Right lung (tissue), 5 donors: ENCODE data around the gene RNASE9. TPM values are rescaled to one million over a fixed set of nuclear protein-coding genes. Genes with fewer than 3 reads are reported as not detected.
"Not testable (repeated sequence)": the region's sequence is repeated elsewhere in the genome, so short reads cannot be mapped to it uniquely, and the experiment has no call there.

Experiments
- DNase-seq, 2 donors: peaks; one replicate each; pipeline ENCODE4 v3.0.0-alpha.2; 2013
- polyA plus RNA-seq, 5 donors: library from polyadenylated mRNA; unstranded; fragments of 120-200 nt; gene quantifications; one replicate each; pipeline versions ENCODE4 v1.2.1 to v1.2.3, GENCODE V29; 2013; ENCODE audit warnings: inconsistent platforms in 1 of 5, low replicate concordance in 1 of 5; ENCODE audit not compliant: insufficient read length in 5 of 5, insufficient read depth in 1 of 5

RNASE9 gene
- polyA plus RNA-seq, 5 donors: not detected

GRCh38 chr14:20522332-20522731, 38.5 kb downstream of the RNASE9 start:
- DNase-seq: no peak

GRCh38 chr14:20516921-20517320, 43.9 kb downstream of the RNASE9 start:
- DNase-seq: no peak

DNA sequence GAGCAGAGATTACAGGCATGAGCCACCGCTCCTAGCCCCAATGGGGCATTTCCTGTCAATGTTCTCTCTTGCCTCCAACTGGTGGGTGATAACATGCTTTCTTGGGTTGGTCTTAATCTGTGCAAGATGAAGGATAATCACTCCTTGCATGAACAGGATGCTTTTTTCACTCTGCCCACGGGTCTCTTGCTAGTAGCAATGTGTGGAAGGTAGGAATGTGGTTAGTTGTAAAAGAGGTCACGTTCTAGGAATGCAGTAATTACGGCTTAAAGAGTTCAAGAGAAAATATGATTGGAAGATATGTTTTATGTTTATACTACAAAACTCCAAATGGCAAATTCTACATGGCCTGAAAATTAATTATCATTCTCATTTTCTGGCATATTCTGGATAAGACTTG, 45.0 kb downstream of the RNASE9 start:
- DNase-seq: no peak

DNA sequence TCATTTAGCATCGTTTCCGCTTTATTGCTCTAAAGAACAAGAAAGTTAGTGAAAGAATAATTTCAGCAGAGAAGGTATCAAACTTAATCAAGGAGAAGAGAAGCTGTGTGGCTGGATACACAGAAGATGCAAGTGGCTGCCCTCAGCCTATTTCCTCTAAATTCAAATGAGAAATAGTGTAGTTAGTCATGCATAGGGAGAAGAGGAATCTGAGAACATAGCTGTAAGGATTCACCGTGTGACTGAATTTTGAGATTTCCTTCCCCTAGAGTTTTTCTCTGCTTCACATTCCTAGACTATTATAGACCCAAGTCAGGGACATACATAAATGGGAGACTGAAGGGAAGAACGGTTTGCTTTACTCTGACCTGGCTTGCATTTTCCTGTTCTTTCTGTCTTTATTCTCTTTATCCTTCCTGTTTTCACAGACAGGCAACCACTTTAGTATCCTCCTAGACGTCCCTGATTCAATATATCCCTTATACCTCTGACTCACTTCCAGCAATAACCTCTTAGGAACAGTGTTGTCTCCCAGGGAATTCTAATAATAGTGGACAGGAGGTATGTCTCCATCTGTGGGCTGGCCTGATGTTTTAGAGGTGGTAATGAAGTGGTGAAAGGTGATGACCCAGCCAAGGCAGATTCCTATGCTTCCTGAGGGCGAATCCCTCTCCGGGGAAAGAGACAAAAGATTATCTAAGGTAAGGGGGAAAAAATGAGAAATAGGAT, 48.5 kb downstream of the RNASE9 start:
- no peak for DNase-seq

DNA sequence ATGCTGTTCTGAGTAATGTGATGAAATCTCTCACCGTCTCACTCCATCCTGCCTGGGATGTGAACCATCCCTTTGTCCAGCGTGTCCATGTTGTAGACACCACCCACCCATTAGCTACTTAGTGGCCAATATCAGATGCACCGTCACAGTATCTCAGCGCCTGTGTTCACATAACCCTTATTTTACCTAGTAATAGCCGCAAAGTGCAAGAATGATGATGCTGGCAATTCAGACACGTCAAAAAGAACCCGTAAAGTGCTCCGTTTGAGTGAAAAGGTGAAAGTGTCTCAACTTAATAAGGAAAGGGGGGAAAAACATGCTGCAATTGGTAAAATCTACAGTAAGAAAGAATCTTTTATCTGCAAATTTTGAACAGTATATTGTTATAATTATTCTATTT, 52.5 kb downstream of the RNASE9 start:
- no peak for DNase-seq

GRCh38 chr14:20507537-20507936, 53.3 kb downstream of the RNASE9 start:
- not testable (repeated sequence) for DNase-seq

- DNase-seq: not testable (repeated sequence)
Measured at GRCh38 chr14:20506752-20507151, 54.1 kb downstream of the RNASE9 start.

DNA sequence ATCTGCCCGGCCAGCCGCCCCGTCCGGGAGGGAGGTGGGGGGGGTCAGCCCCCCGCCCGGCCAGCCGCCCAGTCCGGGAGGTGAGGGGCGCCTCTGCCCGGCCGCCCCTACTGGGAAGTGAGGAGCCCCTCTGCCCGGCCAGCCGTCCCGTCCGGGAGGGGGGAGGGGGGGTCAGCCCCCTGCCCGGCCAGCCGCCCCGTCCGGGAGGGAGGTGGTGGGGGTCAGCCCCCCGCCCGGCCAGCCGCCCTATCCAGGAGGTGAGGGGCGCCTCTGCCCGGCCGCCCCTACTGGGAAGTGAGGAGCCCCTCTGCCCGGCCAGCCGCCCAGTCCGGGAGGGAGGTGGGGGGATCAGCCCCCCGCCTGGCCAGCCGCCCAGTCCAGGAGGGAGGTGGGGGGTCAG, 54.6 kb downstream of the RNASE9 start:
- not testable (repeated sequence) for DNase-seq

Other genes with a start within 250 kb of the RNASE9 start
- 100 to 1,000 TPM; 109 to 150 (median 141) TPM for gene CCNB1IP1, start 227.8 kb downstream of the RNASE9 start, polyA plus RNA-seq
- 10 to 100 TPM; 50.3 to 71.0 (median 62.8) TPM for gene PARP2, start 217.4 kb downstream of the RNASE9 start, polyA plus RNA-seq
- gene TEP1, start 147.5 kb downstream of the RNASE9 start, polyA plus RNA-seq: 10 to 100 TPM; 19.1 to 22.6 (median 20.8) TPM
- gene KLHL33, start 124.9 kb downstream of the RNASE9 start, polyA plus RNA-seq: under 1 TPM; 0.23 to 0.27 (median 0.26) TPM
- 10 to 100 TPM; 72.4 to 90.2 (median 78.0) TPM for gene OSGEP, start 106.2 kb downstream of the RNASE9 start, polyA plus RNA-seq
- 100 to 1,000 TPM; 318 to 352 (median 331) TPM for gene APEX1, start 105.8 kb downstream of the RNASE9 start, polyA plus RNA-seq
- 10 to 100 TPM; 27.3 to 36.8 (median 33.0) TPM for gene PIP4P1, start 99.6 kb downstream of the RNASE9 start, polyA plus RNA-seq
- gene PNP, start 91.6 kb downstream of the RNASE9 start, polyA plus RNA-seq: 10 to 100 TPM; 31.0 to 47.3 (median 36.0) TPM
- under 1 TPM in 3 of 5 donors, not detected in 2; 0.43 to 0.84 (median 0.68) TPM for gene RNASE10, start 55.5 kb downstream of the RNASE9 start, polyA plus RNA-seq
- gene RNASE11, start 27.0 kb upstream of the RNASE9 start, polyA plus RNA-seq: not detected
- not detected for gene RNASE12, start 30.3 kb upstream of the RNASE9 start, polyA plus RNA-seq
- not detected for gene OR6S1, start 80.6 kb upstream of the RNASE9 start, polyA plus RNA-seq
- 10 to 100 TPM in 1 of 5 donors, 1 to 10 TPM in 4; 6.6 to 10.1 (median 9.1) TPM for gene RNASE4, start 123.5 kb upstream of the RNASE9 start, polyA plus RNA-seq
- 10 to 100 TPM in 2 of 5 donors, 1 to 10 TPM in 3; 7.2 to 11.7 (median 8.9) TPM for gene ANG, start 127.7 kb upstream of the RNASE9 start, polyA plus RNA-seq
- under 1 TPM in 1 of 5 donors, not detected in 4; 0.16 TPM for gene EDDM3A, start 184.8 kb upstream of the RNASE9 start, polyA plus RNA-seq
- gene EDDM3B, start 207.4 kb upstream of the RNASE9 start, polyA plus RNA-seq: not detected
- gene RNASE6, start 220.2 kb upstream of the RNASE9 start, polyA plus RNA-seq: 1 to 10 TPM; 6.5 to 8.3 (median 7.9) TPM
- 100 to 1,000 TPM; 299 to 478 (median 401) TPM for gene RNASE1, start 241.8 kb upstream of the RNASE9 start, polyA plus RNA-seq